ENCODE data around the gene MAST1.

Gene MAST1

DNA sequence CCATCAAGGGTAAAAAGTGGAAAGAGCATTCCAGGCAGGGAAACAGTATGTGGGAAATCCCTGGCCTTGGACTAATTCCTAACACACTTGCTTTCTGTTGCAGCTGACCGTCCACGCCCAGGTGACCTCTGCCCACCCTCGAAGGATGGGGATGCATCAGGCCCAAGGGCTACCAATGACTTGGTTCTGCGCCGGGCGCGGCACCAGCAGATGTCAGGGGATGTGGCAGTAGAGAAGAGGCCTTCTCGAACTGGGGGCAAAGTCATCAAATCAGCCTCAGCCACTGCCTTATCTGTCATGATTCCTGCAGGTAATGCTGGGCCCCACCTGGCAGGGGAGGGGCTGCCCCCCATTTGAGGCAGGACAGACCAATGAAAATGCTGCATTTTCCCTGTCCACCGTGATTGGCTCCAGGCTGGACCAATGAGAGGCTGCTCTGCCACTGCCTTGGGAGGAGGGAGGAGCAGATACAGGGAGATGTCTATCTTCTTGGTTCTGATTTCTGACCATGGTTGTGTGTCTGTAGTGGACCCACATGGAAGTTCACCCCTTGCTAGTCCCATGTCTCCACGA lies 30.3 kb downstream of the MAST1 start:
- no peaks in the 10 kb centered on the region for H3K9me3 ChIP-seq (replicated peaks; ENCODE audit: low read length)
- no peak overlapping the region for H3K9ac ChIP-seq (ENCODE audit: low read depth, low read length)
- no peaks in the 10 kb centered on the region for H3K36me3 ChIP-seq (ENCODE audit: insufficient read depth, low read length)
- H3K27me3 ChIP-seq (ENCODE audit: control insufficient read depth, insufficient read depth, low read length): peaks cover 3% of the 10 kb centered on the region
- H3K4me3 ChIP-seq (ENCODE audit: low read length): no peak overlapping the region
- H3K4me2 ChIP-seq (ENCODE audit: low read length): no peak overlapping the region
- peaks cover 5% of the 10 kb centered on the region for H3K4me1 ChIP-seq (ENCODE audit: control insufficient read depth, insufficient read depth, low read length)

DNA sequence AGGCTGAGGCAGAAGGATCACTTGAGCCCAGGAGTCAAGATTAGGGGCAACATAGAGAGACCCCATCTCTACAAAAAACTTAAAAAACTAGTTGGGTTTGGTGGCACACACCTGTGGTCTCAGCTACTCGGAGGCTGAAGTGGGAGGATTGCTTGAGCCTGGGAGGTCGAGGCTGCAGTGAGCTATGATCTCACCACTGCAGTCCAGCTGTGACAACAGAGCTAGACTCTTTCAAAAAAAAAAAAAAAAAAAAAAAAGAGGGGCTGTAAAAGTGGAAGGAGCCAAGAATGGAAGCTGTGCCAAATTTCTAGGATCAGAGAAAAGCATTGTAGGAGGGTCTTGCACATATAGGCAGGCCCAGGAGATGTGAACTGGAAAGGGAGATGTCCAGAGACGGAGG lies 33.4 kb downstream of the MAST1 start:
- Histone ChIP-seq H3K4me3 (ENCODE audit: low read length) (no peak overlapping the region), H3K9ac (ENCODE audit: low read depth, low read length) (no peak overlapping the region), H3K27me3 (ENCODE audit: control insufficient read depth, insufficient read depth, low read length) (no peaks in the 10 kb centered on the region), H3K4me2 (ENCODE audit: low read length) (no peak overlapping the region), H3K36me3 (ENCODE audit: insufficient read depth, low read length) (peaks cover 2% of the 10 kb centered on the region), H3K9me3 (replicated peaks; ENCODE audit: low read length) (no peaks in the 10 kb centered on the region), H3K4me1 (ENCODE audit: control insufficient read depth, insufficient read depth, low read length) (peaks cover 5% of the 10 kb centered on the region)

DNA sequence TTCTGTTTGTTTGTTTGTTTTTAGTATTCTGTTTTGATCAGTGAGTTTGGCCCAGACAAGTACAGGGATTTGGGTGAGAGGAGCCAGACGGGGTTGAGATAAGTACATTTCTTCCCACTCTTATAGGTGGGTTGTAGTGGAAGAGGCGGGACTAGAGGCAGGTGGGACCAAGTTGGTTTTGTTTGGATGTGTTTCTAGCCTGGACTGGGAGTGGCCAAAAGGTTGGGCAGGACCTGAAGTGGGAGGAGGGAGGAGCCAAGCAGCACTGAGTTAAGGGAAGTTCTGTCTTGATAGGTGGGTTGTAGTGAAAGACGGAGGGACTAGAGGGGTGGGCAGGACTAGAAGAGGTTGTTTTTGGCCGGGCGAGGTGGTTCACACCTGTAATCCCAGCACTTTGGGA lies 33.9 kb downstream of the MAST1 start:
- H3K36me3 ChIP-seq (ENCODE audit: insufficient read depth, low read length): peaks cover 2% of the 10 kb centered on the region
- H3K9ac ChIP-seq (ENCODE audit: low read depth, low read length): no peak overlapping the region
- no peaks in the 10 kb centered on the region for H3K27me3 ChIP-seq (ENCODE audit: control insufficient read depth, insufficient read depth, low read length)
- no peak overlapping the region for H3K4me2 ChIP-seq (ENCODE audit: low read length)
- H3K9me3 ChIP-seq (replicated peaks; ENCODE audit: low read length): no peaks in the 10 kb centered on the region
- no peak overlapping the region for H3K4me3 ChIP-seq (ENCODE audit: low read length)
- peaks cover 5% of the 10 kb centered on the region for H3K4me1 ChIP-seq (ENCODE audit: control insufficient read depth, insufficient read depth, low read length)

DNA sequence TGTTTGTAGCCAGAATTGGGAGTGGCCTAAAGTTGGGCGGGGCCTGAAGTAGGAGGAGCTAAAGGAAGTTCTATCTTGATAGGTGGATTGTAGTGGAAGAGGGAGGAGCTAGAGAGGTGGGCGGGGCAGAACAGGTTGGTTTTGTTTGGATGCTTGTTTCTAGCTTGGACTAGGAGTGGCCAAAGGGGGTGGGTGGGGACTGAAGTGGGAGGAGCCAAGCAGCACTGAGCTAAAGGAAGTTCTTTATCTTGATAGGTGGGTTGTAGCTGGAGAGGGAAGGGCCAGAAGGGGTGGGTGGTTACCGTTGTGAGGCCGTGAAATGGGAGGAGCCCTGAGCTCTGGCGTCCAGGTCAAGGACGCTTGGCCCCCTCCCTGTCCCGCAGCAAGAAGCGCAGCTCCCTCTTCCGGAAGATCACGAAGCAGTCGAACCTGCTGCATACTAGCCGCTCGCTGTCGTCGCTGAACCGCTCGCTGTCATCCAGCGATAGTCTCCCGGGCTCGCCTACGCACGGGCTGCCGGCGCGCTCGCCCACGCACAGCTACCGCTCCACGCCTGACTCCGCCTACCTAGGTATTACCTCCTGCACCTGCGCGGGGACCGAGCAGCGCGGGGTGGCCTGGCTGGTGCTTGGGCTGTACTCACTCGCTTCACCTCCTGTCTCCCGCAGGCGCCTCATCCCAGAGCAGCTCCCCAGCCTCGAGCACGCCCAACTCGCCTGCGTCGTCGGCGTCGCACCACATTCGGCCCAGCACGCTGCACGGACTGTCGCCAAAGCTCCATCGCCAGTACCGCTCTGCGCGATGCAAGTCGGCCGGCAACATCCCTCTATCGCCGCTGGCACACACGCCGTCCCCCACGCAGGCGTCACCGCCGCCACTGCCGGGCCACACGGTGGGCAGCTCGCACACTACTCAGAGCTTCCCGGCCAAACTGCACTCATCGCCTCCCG lies 34.9 kb downstream of the MAST1 start:
- Histone ChIP-seq H3K9me3 (replicated peaks; ENCODE audit: low read length) (no peaks in the 10 kb centered on the region), H3K4me1 (ENCODE audit: control insufficient read depth, insufficient read depth, low read length) (peaks cover 5% of the 10 kb centered on the region), H3K9ac (ENCODE audit: low read depth, low read length) (no peak overlapping the region), H3K27me3 (ENCODE audit: control insufficient read depth, insufficient read depth, low read length) (no peaks in the 10 kb centered on the region), H3K36me3 (ENCODE audit: insufficient read depth, low read length) (peaks cover 2% of the 10 kb centered on the region), H3K4me2 (ENCODE audit: low read length) (peak overlapping the region; percentile 72), H3K4me3 (ENCODE audit: low read length) (peak overlapping the region; percentile 44)

DNA sequence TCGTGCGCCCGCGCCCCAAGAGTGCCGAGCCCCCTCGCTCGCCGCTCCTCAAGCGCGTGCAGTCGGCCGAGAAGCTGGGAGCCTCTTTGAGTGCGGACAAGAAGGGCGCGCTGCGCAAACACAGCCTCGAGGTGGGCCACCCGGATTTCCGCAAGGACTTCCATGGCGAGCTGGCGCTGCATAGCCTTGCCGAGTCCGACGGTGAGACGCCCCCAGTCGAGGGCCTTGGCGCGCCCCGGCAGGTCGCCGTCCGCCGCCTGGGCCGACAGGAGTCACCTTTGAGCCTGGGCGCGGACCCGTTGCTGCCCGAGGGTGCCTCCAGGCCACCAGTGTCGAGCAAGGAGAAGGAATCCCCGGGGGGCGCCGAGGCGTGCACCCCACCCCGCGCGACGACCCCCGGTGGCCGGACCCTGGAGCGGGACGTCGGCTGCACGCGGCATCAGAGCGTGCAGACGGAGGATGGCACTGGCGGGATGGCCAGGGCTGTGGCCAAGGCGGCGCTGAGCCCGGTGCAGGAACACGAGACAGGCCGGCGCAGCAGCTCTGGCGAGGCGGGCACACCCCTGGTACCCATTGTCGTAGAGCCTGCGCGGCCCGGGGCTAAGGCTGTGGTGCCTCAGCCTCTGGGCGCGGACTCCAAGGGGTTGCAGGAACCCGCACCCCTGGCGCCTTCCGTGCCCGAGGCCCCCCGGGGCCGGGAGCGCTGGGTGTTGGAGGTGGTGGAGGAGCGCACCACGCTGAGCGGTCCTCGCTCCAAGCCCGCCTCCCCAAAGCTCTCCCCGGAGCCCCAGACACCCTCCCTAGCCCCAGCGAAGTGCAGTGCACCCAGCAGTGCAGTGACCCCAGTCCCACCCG lies 35.8 kb downstream of the MAST1 start:
- H3K4me2 ChIP-seq (ENCODE audit: low read length): no peak overlapping the region
- H3K36me3 ChIP-seq (ENCODE audit: insufficient read depth, low read length): peaks cover 2% of the 10 kb centered on the region
- no peak overlapping the region for H3K9ac ChIP-seq (ENCODE audit: low read depth, low read length)
- H3K9me3 ChIP-seq (replicated peaks; ENCODE audit: low read length): no peaks in the 10 kb centered on the region
- H3K4me1 ChIP-seq (ENCODE audit: control insufficient read depth, insufficient read depth, low read length): peaks cover 5% of the 10 kb centered on the region
- no peak overlapping the region for H3K4me3 ChIP-seq (ENCODE audit: low read length)
- H3K27me3 ChIP-seq (ENCODE audit: control insufficient read depth, insufficient read depth, low read length): no peaks in the 10 kb centered on the region

DNA sequence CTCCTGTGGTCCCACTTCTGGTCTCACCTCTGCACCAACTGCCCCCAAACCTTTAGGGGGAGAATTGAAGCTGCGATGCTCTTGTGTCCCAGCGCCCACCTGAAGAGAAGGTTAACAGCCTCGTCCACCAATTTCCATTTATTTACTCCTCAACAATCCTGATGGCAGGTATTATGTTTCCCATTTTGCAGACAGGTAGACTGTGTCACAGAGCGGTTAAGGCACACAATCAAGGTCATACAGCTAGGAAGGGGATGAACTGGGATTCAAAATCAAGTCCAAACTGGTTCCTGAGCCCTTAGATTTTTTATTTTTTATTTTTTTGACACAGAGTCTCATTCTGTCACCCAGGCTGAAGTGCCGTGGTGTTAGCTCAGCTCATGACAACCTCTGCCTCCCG lies 36.8 kb downstream of the MAST1 start:
- Histone ChIP-seq H3K4me3 (ENCODE audit: low read length) (no peak overlapping the region), H3K27me3 (ENCODE audit: control insufficient read depth, insufficient read depth, low read length) (no peaks in the 10 kb centered on the region), H3K36me3 (ENCODE audit: insufficient read depth, low read length) (peaks cover 2% of the 10 kb centered on the region), H3K4me1 (ENCODE audit: control insufficient read depth, insufficient read depth, low read length) (peaks cover 5% of the 10 kb centered on the region), H3K9me3 (replicated peaks; ENCODE audit: low read length) (no peaks in the 10 kb centered on the region), H3K4me2 (ENCODE audit: low read length) (no peak overlapping the region), H3K9ac (ENCODE audit: low read depth, low read length) (no peak overlapping the region)

DNA sequence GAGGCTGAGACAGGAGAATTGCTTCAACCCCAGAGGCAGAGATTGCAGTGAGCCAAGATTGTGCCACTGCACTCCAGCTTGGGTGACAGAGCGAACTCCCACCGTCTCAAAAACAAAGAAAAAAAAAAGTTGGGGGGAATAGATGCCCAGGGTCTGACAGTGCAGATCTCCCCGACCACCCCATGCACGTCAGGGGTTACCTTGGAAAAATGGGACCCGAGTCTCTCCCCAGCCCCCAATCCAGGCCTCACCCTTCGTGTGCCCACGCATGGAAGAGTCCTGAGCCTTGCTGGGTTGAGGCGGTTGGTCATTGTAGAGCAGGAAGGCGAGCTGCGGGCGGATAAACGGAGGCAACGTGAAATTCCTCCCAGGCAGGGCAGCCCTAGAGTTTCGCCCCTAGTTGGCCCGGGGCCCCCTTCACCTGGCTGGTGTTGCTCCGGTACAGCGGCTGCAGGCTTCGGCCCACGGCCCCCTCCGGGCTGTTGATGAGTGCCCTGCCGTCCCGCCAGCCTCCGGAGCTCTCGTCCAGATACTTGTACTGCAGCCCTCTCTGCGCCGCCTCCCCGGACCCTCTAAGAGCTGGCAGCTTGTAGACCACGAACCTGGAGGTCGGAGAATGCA lies 42.3 kb downstream of the MAST1 start:
- Histone ChIP-seq H3K9ac (ENCODE audit: low read depth, low read length) (peak overlapping the region; percentile 82), H3K4me2 (ENCODE audit: low read length) (peak overlapping the region; percentile 98), H3K36me3 (ENCODE audit: insufficient read depth, low read length) (no peaks in the 10 kb centered on the region), H3K27me3 (ENCODE audit: control insufficient read depth, insufficient read depth, low read length) (peaks cover 22% of the 10 kb centered on the region), H3K4me3 (ENCODE audit: low read length) (peak overlapping the region; percentile 93), H3K9me3 (replicated peaks; ENCODE audit: low read length) (peaks cover 14% of the 10 kb centered on the region), H3K4me1 (ENCODE audit: control insufficient read depth, insufficient read depth, low read length) (peaks cover 12% of the 10 kb centered on the region)

DNA sequence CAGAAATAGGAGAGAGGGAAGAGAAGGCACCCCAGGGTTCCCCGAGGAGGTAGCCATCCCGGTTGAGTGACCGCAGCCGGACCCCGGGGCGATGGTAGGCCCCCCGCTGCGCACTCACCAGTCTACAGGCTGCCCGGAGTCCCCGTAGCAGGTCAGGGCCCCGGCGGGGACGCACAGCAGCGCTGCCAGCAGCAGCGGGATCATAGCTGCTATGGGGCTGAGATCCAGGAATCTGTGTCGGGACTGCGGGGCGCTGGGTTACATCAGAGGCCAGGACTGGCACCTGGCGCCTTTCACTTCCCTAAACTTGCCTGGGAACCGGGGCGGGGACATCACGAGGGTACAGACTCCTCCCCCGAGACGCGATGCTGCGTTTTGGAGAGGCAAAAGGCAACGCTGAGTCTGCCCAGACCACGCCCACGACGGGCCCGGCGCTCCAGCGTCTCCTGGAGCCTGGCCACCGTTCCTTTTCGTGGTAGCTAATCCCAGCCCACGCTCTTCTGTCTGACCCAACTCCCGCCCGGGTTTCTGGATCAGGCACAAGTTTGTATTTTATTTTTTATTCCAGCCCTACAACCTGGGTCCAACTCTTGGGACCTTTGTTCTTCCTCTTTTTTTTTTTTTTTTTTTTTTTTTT lies 43.0 kb downstream of the MAST1 start, which contains the start of gene DNASE2:
DNASE2 (minus strand) TSS at position 278 of the 637 bp plus-strand sequence; CDS start at position 204, 74 bp downstream.
- Histone ChIP-seq H3K9ac (ENCODE audit: low read depth, low read length) (peak within 1 kb of the TSS; percentile 82), H3K9me3 (replicated peaks; ENCODE audit: low read length) (peaks cover 14% of the 10 kb centered on the region), H3K4me3 (ENCODE audit: low read length) (peak within 1 kb of the TSS; percentile 93), H3K27me3 (ENCODE audit: control insufficient read depth, insufficient read depth, low read length) (peaks cover 27% of the 10 kb centered on the region), H3K4me1 (ENCODE audit: control insufficient read depth, insufficient read depth, low read length) (peaks cover 12% of the 10 kb centered on the region), H3K36me3 (ENCODE audit: insufficient read depth, low read length) (no peaks in the 10 kb centered on the region), H3K4me2 (ENCODE audit: low read length) (peak within 1 kb of the TSS; percentile 98)

DNA sequence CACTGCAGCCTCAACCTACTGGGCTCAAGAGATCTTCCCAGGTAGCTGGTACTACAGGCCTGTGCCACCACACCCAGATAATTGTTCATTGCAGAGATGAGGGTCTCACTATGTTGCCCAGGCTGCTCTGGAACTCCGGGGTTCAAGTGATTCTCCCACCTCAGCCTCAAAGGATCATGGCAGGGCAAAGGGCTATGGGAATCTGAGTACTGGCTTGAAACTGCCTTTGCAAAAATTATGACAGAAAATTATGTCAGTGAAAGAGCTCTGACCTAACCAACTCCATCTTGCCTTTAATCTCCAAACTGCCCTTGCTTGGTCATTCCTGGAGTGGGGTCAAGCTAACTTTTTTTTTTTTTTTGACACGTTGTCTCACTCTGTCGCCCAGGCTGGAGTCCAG lies 44.3 kb downstream of the MAST1 start:
- H3K27me3 ChIP-seq (ENCODE audit: control insufficient read depth, insufficient read depth, low read length): peaks cover 34% of the 10 kb centered on the region

DNA sequence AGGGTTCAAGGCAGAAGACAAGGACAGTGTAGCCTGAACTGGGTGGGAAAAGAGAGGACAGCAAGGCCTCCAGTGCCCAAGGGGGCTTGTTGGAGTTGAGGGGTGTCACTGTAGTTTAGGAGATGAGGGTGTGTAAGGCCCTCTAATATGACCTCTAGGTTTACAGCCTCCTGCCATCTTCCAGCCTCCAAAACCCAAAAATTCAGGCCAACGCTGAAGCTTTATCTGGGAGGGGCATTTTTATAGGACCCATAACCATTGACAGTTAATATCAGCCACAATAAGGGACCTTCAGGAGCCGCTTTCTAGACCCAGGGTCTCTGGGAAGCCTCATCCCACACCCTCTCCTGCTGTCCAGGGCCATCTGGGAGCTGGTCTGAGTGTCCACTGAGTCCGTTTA lies 45.9 kb downstream of the MAST1 start:
- no peaks in the 10 kb centered on the region for H3K36me3 ChIP-seq (ENCODE audit: insufficient read depth, low read length)
- H3K9ac ChIP-seq (ENCODE audit: low read depth, low read length): no peak overlapping the region
- H3K27me3 ChIP-seq (ENCODE audit: control insufficient read depth, insufficient read depth, low read length): peaks cover 34% of the 10 kb centered on the region
- H3K4me3 ChIP-seq (ENCODE audit: low read length): no peak overlapping the region
- no peak overlapping the region for H3K4me2 ChIP-seq (ENCODE audit: low read length)
- peaks cover 12% of the 10 kb centered on the region for H3K4me1 ChIP-seq (ENCODE audit: control insufficient read depth, insufficient read depth, low read length)
- H3K9me3 ChIP-seq (replicated peaks; ENCODE audit: low read length): peaks cover 14% of the 10 kb centered on the region

More for the DNA sequence above, 44.3 kb downstream of the MAST1 start:
- H3K36me3 ChIP-seq (ENCODE audit: insufficient read depth, low read length): no peaks in the 10 kb centered on the region
- peaks cover 12% of the 10 kb centered on the region for H3K4me1 ChIP-seq (ENCODE audit: control insufficient read depth, insufficient read depth, low read length)
- no peak overlapping the region for H3K9ac ChIP-seq (ENCODE audit: low read depth, low read length)
- H3K4me3 ChIP-seq (ENCODE audit: low read length): no peak overlapping the region
- no peak overlapping the region for H3K4me2 ChIP-seq (ENCODE audit: low read length)
- H3K9me3 ChIP-seq (replicated peaks; ENCODE audit: low read length): peaks cover 14% of the 10 kb centered on the region
